Activated CD4-positive, alpha-beta T cell treated with anti-CD3 and anti-CD28 coated beads, Interleukin-2, amount 50 U/mL, for 48 hours (primary cell): ENCODE data around the gene ATP5F1C.
"Not testable (repeated sequence)": the region's sequence is repeated elsewhere in the genome, so short reads cannot be mapped to it uniquely, and the experiment has no call there.

Source experiments
- DNase-seq, 2 experiments: peaks; one replicate each; pipeline ENCODE4 v3.0.0-alpha.2; 2020

ATP5F1C gene

DNA sequence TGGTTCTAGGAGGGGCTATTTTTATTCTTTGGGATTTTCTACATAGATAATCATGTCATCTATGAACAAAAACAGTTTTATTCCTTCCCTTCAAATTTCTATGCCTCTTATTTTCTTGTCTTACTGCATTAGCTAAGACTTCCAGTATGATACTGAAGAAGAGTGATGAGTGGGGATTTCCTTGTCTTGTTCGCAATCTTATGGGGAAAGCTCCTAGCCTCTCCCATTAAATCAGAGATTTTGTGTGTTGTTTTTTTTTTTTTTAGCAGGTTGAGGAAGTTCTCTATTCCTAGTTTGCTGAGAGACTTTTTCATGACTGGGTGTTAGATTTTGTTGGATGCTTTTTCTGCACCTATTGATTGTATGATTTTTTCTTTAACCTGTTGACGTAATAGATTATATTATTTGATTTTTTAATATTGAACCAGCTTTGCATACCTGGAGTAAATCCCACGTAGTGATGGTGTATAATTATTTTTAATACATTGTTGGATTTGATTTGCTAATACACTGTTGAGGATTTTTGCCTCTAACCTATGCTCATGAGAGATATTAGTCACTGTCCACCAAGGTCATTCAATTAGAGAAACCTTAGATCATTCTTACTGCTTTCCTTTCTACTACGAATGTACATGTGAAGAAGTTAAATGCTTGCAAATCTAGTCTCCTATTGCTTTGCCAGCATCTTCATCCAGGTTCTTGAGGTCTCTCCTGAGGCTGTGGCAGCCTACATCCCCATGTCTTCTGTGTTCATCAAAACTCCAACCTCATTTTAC, 6.5 kb downstream of the ATP5F1C start:
- DNase-seq: no peak

DNA sequence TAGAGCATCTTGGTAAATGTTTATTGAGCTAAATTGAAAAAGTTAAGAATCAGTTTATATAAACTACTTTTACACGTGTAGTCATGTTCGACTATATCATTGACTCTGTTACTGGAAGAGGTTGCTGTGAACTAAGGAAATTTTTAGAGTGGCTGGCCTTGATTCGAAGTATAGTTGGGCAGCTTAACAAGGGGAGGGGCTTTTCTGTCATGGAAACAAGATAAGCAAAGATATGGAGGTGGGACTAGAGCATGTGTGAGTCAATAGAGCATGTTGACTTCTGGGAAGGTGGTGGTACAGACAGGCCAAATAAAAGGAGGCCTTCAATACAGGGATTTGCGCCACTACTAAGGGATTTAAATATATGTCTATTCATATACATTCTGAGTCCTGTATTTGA, 7.6 kb downstream of the ATP5F1C start:
- DNase-seq: no peak

DNA sequence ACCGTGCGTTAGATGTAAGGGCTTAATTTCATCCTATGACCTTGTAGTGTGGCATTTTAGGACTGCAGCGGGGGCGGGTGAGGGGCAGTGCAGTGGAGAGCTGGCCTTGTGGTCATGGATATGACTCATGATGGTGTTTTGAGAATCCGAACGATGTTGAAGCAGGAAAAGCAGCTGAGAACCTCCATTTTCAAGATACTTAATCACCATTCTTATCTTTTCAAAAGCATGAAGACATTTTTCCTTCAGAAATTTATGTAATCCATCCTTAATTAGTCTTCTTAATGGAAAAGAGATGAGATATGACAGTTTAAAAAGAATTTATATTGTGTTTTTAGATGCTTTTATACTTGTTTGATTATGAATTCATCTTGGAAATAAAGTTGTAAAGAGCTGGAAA, 9.6 kb downstream of the ATP5F1C start:
- peak in 1 of 2 experiments; percentile 26 for DNase-seq

DNA sequence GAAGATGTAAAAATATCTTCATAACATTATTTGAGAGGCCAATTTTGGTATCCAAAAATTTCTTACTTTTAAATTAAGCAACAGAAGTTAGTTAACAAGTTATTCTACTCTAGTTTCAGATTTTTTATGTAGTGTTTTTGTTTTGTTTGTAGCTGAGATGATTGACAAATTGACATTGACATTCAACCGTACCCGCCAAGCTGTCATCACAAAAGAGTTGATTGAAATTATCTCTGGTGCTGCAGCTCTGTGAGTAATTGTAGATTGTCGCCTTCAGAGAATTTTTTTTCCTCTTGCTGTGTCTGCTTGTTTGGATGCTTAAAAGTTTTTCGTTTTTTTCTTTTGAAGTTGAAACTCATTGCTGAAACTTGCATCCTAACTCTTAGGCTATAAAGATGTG, 14.6 kb downstream of the ATP5F1C start:
- no peak for DNase-seq

DNA sequence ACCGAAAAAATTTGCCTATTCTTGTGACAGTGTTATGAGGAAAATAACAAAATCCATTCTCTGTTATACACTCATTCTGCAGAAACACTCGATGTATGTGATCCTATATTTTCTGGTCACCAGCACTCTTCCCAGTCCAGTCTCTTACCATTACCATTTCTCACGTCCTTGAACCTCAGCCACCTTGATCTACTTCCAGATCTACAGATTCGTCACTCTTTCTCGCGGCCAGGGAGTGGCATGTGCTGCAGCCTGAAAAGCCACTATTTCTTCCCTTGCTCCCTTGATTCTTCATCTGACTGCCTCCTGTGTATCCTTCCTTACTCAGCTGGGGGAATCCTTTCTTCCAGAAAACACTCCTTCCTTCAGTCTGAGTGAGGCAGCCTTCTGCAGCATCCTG, 16.2 kb downstream of the ATP5F1C start:
- DNase-seq: no peak

DNA sequence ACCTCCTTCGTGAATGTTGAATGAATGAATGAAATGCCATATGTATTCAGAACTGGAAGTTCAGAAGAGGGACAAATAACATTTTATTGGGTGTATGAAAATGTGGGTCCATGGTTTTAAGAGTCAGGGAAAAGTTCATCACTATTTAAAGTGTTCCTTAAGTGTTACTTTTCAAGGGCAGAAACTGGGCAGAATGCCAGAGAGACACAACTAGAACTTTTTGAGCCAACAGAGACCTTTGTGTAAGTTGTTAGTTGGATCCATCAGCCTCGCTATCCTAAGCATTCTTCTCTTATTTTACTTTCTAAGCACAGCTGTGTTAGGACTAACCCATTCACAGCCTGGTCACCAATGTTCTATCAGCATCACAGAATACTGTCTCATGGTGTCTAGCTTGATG, 16.8 kb downstream of the ATP5F1C start:
- no peak for DNase-seq

DNA sequence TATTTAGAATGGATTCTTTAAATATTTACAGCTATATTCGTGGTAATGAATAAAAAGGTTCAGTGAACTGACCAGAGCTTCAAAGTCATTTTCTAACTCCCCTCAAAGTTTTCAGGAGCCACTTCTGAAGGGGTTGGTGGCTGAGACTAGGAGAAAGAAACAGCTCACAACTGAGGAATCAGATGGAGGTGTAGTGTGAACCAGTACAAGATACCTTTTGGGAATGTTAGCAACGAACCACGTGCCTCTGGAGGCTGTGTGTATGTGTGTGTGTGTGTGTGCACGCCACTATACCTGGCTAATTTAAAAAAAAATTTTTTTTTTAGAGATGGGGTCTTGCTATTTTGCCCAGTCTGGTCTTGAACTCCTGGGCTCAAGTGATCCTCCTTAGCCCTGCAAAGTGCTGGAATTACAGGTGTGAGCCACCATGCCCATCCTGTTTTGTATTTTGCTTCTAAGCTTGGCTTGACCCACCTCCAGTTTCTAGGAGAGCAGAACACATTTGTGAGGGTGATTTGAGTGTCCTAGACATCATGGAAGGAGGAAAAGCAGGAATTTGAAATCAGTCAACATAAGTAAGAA, 20.8 kb downstream of the ATP5F1C start:
- DNase-seq: no peak

DNA sequence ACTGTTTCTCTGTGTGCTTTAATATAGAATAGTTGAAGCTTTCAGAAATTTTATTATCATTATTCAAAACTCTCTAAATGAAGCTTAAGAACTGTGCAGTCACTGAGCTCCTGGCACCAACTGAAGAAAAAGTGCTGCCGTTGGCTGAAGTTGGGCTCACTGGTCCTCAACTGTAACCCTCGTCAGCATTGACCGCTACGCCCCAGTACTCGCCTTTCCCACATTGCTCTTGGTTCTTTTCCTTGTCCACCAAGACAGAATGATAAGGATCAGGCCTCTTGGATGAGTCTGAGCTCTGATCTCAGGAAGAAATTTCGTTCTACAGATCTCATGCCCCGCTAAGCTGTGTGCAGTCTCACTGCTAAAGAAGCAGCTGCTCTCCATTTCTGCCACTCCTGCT, 22.5 kb downstream of the ATP5F1C start:
- DNase-seq: no peak

DNA sequence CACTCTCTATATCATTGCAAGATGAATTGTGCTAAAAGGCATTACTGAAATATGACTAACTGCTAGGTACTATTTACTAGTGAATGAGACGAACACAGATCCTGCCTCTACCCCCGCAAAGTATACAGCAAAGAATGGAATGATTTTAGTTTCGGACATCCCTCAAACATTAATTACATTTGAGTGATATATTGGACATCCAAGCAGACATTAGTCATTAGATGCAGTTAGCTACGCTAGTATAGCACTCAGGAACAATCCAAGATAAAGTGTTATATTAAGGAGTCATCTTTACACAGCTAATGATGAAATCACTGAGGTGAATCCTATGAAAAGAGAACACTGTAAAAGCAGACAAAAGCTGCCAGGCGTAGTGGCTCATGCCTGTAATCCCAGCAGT, 23.0 kb downstream of the ATP5F1C start:
- DNase-seq: no peak

DNA sequence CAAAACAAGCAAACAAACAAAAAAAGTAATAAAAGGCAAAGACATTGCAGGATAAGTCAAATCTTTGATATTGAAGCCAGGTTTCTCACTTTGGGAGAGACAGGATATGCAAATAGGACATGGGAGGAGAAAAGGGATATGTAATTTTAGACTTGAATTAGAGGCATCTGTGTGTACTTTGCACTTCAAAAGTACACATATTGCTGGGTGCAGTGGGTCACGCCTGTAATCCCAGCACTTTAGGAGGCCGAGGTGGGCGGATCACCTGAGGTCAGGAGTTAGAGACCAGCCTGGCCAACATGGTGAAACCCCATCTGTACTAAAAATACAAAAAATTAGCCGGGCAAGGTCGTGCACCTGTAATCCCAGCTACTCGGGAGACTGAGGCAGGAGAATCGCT, 23.8 kb downstream of the ATP5F1C start:
- not testable (repeated sequence) for DNase-seq

DNA sequence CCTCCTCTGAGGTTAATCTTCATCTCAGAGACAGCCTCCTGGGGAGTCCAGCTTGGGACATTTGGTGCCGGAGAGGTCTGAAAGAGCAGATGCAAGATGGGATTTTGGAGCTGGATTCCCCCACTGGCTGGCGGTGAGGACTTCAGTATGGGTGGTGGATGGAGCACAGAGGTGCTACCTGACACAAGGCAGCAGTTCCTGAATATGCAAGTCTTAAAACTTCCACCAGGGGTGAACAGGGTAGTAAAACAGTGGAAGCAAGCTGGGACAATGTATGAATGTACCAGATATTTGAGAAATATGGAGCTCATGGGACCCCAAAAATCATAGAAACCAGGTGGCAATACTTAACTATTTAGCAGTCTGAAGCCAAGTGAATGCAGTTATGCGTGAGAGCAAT, 25.5 kb downstream of the ATP5F1C start:
- no peak for DNase-seq

DNA sequence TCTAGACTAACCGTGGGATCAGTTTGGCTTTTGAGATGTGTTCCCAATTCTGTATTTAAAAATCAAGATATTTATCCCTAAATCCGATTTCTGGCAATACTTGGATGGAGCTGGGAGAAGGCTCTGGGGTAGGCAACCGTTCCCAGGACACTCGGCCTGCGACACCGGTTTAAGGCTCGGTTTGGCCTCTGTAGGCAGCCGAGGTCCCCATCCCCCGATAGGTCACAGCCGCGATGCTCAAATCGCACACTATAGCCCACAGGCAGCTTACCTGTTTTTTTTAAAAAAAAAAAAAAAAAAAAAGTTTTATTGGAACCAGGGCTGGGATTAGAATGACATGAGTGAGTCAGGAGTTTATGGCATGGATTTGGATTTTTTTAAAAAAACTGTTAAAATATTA, 29.6 kb downstream of the ATP5F1C start:
- DNase-seq: no peak

DNA sequence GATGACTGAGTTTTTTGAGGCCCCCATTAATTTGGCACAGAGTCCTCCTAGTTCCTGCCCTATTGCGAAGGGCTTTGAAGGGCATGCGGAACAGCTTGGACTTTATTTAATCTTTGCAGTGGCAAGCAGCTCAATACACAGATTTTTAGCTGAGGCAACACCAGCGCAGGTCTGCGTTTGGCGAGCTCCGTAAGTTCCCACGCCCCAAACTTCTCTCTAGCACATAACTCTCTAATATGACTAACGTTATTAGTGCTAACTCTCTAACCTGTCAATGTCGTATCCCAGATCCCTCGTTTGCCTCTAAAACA, 30.0 kb downstream of the ATP5F1C start:
- DNase-seq: no peak

DNA sequence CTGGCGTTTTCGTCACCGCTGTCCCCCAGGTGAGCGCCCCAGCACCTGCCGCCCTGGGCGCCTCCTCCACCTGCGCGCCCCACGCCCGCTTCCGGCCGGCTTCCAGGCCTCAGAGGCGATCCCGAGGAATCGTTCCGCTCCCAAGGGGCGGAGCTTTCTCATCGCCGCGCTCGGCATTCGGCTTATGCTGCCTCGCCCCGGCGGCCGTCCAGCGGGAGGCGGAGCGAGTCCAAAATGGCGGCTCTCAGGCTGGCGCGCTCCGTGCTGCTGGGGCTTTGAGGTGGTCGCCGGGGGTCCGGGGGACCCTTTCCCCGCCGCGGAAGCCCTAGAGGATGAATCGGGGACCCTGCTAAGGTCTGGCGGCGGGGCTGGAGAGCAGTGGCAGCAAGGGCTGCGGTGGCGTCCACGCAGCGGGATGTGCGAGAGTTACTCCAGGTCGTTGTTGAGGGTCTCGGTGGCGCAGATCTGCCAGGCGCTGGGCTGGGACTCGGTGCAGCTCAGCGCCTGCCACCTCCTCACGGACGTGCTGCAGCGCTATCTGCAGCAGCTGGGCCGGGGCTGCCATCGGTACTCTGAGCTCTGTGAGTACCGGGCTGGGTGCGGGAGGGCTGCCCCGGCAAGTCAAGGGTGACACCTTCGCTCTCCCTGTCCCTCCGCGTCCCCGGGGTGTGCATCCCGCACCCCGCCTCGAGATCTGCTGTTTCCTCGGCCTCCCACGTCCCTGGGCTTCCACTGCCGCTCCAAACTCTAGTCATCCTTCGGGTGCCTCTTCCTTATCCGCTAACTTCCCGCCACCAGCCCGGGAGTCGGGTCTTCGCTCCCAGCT, 30.5 kb downstream of the ATP5F1C start, which contains the start of gene TAF3:
Gene TAF3 (plus strand): TSS at position 211 of the 826 bp plus-strand sequence. CDS start 205 bp downstream, at position 416.
- DNase-seq: peak; percentile 94 to 96

DNA sequence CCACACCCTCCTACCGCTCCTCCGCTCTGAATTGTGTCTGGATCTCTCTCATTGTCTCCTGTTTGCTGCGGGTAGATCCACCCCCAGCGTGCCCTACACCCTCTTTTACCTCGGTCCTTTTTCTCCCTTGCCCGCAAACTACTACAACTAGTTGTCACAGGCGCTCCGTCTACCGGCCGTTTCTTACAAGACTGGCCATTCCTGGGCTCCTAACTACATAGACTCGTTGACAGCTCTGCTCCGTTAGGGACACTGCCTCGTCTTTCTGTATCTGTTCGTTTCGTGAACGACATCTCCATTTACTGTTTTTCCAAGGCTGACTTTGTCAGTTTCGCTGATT, 31.1 kb downstream of the ATP5F1C start:
- peak; percentile 30 to 47 for DNase-seq

DNA sequence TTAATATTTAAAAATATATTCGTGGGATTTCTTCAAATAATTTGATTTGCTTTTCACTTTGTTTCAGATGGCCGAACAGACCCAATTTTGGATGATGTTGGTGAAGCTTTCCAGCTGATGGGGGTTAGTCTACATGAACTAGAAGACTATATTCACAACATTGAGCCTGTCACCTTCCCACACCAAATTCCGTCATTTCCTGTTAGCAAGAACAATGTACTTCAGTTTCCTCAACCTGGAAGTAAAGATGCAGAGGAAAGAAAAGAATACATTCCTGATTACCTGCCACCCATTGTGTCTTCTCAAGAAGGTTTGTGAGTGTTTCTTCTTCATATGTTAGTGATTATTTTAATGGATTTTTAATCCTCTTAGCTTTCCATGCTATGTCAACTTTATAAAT, 36.3 kb downstream of the ATP5F1C start:
- DNase-seq: no peak

DNA sequence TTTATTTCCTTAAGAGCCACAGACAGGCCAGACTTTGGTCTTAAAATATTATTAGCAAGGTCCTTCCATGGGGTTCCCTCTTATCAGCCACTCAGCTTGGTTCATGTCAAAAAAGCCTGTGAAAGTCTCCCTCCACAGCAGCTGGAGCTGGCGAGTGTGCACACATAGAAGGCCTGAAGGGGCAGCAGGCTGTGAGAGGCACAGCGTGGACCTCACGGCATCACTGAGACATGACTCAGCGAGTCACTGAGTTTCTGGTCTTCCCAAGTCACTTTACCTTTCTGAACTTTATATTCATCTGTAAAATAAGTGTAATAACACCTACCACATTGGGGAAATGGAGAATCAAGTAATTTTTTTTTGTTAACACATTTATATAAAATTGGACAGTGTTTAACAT, 39.0 kb downstream of the ATP5F1C start:
- DNase-seq: no peak

DNA sequence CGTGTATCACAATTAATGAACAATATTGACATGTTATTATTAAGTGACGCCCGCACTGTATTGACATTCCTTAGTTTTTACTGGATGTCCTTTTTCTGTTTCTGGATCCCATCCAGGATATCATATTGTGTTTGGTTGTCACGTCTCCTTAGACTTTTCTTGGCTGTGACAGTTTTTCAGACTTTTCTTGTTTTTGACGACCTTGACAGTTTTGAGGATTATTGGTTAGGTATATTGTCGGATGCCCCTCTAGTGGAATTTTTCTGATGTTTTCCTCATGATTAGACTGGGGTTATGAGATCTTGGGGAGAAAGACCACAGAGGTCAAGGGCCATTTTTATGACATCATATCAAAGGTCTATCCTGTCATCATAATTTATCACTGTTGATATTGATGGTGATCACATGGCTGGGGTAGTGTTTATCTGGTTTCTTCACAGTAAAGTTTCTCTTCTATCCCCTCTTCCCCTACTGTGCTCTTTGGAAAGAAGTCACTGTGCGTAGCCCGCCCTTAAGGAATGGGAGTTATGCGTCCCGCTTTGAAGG, 41.4 kb downstream of the ATP5F1C start:
- no peak for DNase-seq

DNA sequence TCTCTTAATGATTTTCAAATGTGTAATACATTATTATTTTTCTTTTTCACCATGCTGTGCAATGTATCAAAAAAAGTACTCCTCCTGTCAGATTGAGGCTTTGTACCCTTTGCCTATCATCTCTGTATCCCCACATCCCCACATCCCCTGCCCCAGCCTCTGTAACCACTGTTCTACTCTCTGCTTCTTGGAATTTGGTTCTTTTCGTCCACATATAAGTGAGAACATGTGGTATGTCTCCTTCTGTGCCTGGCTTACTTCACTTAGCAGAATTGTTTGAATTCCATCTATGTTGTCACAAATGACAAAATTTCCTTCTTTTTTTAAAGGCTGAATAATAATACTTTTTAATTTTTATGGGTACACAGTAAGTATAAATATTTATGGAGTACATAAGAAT, 44.1 kb downstream of the ATP5F1C start:
- DNase-seq: no peak

DNA sequence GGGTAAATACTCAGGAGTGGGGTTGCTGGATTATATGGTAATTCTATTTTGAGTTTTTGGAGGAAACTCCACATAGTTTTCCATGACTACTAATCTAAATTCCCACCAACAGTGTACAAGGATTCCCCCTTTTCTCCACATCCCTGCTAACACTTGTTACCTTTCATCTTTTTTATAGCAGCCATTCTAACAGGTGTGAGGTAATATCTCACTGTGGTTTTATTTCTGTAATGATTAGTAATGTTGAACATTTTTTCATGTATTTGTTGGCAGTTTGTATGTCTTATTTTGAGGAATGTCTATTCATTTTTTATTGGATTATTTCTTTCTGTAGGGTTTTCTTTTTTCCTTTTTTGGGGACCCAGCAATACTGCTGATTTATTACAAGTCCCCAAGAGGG, 45.2 kb downstream of the ATP5F1C start:
- no peak for DNase-seq

DNA sequence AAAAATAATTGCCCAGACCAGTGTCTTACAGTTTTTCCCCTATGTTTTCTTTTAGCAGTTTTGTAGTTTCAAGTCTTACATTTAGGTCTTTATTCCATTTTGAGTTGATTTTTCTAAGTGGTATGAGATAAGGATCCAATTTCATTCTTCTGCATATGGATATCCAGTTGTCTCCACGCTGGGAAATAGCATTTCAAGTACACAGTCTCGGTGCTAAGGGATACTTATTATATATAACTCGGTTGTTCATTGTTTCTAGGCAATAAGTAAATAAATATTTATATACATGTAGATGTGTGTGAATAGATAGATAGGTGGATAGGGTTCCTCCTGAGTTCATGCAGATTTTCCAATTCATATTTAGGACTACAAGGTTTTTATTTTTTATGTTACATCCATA, 46.3 kb downstream of the ATP5F1C start:
- no peak for DNase-seq

DNA sequence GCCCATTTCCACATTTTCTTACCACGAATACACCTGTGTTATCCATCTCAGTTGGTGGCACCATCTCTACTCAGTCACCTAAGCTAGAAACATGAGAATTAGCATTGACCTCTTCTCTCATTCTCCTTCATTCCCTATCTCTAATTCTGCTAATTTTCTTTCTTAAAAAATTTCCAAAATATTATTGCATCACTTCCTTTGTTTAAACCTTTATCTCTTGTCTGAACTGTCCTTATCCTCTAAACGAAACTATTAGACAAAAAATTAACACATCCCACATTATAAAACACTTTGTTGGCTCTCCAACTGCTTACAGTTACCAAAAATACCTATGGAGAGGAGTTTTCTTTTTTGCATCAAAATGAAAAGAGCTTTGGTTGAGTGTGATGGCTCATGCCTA, 48.6 kb downstream of the ATP5F1C start:
- DNase-seq: no peak

DNA sequence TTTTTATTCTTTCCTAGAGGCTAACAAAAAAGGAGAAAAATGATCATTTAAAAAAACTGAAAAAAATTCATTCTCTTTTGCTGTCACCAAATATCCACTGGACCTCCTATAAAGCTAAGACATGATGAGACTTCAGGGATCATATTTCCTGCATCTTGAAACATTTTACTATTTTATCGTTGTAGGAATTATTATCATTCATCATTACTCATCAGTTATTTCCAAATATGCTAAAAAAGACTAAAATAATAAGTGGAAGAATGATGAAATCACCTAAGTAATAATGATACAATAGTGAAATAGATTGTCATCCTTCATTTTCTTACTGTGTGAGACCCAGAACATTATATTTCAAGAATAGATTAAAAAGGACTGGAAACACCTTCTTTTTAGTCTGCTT, 58.6 kb downstream of the ATP5F1C start:
- no peak for DNase-seq
